Activated naive CD4-positive, alpha-beta T cell treated with anti-CD3 and anti-CD28 coated beads, Interleukin-2, amount 10 ng/mL, durations not matched to agents 7 days and 5 days (primary cell): ENCODE results near the gene TNFRSF8.

ENCODE experiments used
- CTCF ChIA-PET: fragments of 350-600 bp; sonication (Branson Sonifier 250); formaldehyde crosslinking; loops from one replicate; lab custom pipeline; 2021; ENCODE audit warnings: antibody characterized with exemption; lab: Charles Lee
- DNase-seq: peaks from one replicate; pipeline ENCODE4 v3.0.0-alpha.2; 2020
- H3K27ac Mint-ChIP-seq: one replicate; pipeline ENCODE4 v1.8.0; 2021; ENCODE audit warnings: mild to moderate bottlenecking, moderate library complexity, mixed read lengths
- H3K27me3 Mint-ChIP-seq: one replicate; pipeline ENCODE4 v1.8.0; 2021; ENCODE audit warnings: mild to moderate bottlenecking, mixed read lengths
- H3K36me3 Mint-ChIP-seq: one replicate; pipeline ENCODE4 v1.8.0; 2021; ENCODE audit warnings: mixed read lengths
- H3K4me1 Mint-ChIP-seq: one replicate; pipeline ENCODE4 v1.8.0; 2021; ENCODE audit warnings: mixed read lengths
- H3K4me3 Mint-ChIP-seq: one replicate; pipeline ENCODE4 v1.8.0; 2021; ENCODE audit warnings: mild to moderate bottlenecking, moderate library complexity, mixed read lengths
- H3K9me3 Mint-ChIP-seq: one replicate; pipeline ENCODE4 v1.8.0; 2021; ENCODE audit warnings: mixed read lengths

Gene TNFRSF8

DNA sequence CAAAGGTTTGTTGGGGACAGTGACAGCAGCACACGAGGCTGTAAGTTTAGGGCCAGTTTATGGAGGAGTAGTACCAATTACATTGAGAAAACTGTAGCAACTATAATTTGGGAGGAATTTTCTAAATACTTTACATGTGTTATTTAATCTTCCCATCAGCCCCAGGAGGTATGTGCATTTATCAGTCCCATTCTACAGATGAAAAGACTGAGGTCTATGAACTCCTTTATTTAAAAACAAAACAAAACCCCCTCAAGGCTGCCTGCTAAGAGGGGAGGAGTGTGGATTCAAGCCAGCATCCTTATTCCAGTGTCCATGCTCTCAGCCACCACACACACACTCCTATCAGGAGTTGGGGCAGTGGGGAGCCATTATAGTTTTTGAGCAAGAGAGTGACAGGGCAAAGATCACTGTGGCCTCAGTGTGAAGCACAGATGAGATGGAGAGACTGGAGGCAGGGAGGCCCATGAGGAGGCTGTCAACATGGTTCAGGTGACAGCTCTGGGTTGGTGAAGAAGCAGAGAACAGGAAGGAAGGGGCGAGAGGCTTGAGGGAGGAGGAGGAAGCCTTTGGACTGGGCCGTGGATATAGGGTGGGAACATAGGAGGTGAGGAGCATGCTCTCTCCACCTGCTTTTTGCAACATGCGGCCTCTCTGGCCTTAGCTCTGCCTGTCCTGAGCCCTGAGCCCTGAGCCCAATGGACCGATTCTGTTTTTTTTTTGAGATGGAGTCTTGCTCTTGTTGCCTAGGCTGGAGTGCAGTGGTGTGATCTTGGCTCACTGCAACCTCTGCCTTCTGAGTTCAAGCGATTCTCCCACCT, 113.4 kb downstream of the TNFRSF8 start:
- Mint-ChIP-seq H3K4me3 (peak overlapping the region; percentile 54), H3K4me1 (peaks cover 96% of the 10 kb centered on the region), H3K9me3 (no peaks in the 10 kb centered on the region), H3K27ac (peak overlapping the region; percentile 99), H3K36me3 (peaks cover 60% of the 10 kb centered on the region), H3K27me3 (no peaks in the 10 kb centered on the region)
- CTCF ChIA-PET = interaction anchor here (0.9 to 13.6 kb wide), 3 partner anchors 13 to 53 kb away, joined by 3 to 116 read pairs (median 3); no protein-coding TSS in a partner anchor
- no peak for DNase-seq

DNA sequence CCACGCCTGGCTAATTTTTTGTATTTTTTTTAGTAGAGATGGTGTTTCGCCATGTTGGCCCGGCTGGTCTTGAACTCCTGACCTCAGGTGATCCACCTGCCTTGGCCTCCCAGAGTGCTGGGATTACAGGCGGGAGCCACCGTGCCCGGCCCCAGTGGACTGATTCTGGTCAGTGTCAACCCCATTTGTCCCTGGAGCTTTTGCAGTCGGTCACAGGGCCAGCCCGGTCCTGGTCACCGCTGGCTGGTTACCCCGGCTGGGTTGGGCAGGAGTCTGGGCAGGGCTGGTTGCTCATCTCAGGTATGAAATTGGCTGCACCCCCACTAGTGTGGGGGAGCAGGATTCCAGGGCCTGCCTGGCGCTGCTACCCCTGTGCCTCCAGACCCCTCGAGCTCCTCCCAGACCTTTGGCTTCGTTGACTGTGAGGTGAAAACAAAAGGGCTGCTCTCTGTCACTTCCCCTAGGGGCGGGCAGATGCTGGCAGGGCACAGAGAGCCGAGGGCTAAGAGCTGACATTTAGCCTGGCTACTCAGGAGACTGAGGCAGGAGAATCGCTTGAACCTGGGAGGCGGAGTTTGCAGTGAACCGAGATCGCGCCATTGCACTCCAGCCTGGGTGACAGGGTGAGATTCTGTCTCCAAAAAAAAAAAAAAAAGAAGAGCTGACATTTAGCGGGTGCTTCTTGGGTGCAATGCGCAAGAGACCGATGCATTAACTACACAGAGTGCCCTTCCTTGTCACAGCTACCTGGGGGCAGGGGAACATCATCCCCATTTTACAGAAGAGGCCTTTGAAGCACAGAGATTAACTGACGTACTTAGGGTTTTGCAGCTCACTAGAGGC, 114.3 kb downstream of the TNFRSF8 start:
- peak overlapping the region; percentile 64 for H3K4me3 Mint-ChIP-seq
- peaks cover 96% of the 10 kb centered on the region for H3K4me1 Mint-ChIP-seq
- peaks cover 60% of the 10 kb centered on the region for H3K36me3 Mint-ChIP-seq
- CTCF ChIA-PET = interaction anchor here (0.9 to 13.6 kb wide), 10 partner anchors 9 to 98 kb away, joined by 3 to 116 read pairs (median 4); no protein-coding TSS in a partner anchor
- peak overlapping the region; percentile 99 for H3K27ac Mint-ChIP-seq
- peak; percentile 51 for DNase-seq
- no peaks in the 10 kb centered on the region for H3K9me3 Mint-ChIP-seq
- no peaks in the 10 kb centered on the region for H3K27me3 Mint-ChIP-seq

DNA sequence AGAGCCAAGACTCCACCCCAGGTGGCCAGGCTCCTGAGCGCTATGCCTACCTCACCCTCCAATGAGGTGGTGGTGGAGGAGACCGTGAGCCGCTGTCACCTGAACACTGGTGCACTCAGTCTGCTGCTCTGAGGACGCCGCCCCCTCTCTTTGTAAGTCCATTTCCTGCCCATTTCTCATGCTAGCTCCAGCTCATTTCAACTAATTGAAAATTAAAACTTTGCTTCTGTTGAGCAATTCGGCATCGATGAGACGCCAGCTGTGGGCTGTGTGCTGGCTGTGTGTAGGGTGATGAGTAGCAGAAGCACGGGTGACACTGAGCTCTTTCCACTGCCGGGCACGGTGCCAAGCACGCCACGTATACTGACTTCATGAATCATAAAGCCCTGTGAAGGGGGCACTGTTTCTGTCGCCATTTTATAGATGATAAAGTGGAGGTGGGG, 114.9 kb downstream of the TNFRSF8 start:
- Mint-ChIP-seq H3K4me1 (peaks cover 95% of the 10 kb centered on the region), H3K9me3 (no peaks in the 10 kb centered on the region), H3K27me3 (no peaks in the 10 kb centered on the region), H3K36me3 (peaks cover 61% of the 10 kb centered on the region), H3K4me3 (peak overlapping the region; percentile 64), H3K27ac (peak overlapping the region; percentile 99)
- peak; percentile 86 for DNase-seq
- CTCF ChIA-PET = interaction anchor here (1.0 to 13.6 kb wide), 10 partner anchors 8 to 99 kb away, joined by 3 to 116 read pairs (median 4); no protein-coding TSS in a partner anchor

DNA sequence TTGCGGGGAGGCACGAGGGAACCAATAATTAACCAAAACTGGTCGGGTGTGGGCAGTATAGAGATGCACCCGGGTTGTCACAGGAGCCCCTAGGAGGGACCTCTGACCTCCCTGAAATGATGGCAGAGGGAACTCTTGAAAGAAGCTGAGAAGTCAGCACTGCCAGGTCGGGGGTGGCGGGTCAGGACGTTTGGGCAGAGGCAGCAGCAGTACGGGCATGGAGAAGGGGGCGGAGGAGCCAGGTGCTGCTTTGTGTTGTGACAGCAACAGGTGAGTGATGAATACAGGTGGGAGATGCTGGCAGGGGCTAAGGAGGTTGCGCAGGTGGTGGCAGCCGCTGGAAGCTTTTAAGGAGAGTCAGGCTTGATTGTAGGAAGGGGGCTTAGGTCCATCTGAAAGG, 115.4 kb downstream of the TNFRSF8 start:
- CTCF ChIA-PET = interaction anchor here (0.7 to 13.6 kb wide), 9 partner anchors 10 to 55 kb away, joined by 3 to 116 read pairs (median 4); no protein-coding TSS in a partner anchor
- DNase-seq = no peak
- Mint-ChIP-seq H3K36me3 (peaks cover 61% of the 10 kb centered on the region), H3K9me3 (no peaks in the 10 kb centered on the region), H3K4me1 (peaks cover 90% of the 10 kb centered on the region), H3K27ac (peak overlapping the region; percentile 99), H3K4me3 (peak overlapping the region; percentile 64), H3K27me3 (no peaks in the 10 kb centered on the region)

DNA sequence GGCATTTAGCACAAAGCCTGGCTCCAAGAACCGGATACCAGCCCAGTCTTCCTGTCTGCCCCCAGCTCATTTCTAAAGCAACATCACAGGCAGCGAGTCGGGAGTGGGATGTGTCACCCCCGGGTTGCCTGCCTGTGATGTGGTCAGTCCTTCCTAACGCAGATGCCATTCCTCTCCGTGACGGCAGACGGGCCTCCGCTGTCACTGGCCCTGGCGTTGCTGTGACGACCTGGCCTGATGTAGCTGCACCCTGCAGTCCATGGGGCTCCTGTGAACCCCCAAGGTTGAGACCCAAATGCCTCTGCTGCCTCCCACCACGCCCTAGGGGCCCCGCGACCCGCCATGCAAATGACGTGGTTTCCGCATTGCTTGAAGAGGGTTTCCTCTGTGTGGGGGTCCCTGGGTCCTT, 116.0 kb downstream of the TNFRSF8 start:
- Mint-ChIP-seq H3K27me3 (no peaks in the 10 kb centered on the region), H3K36me3 (peaks cover 59% of the 10 kb centered on the region), H3K27ac (peak overlapping the region; percentile 99), H3K9me3 (no peaks in the 10 kb centered on the region), H3K4me1 (peaks cover 90% of the 10 kb centered on the region), H3K4me3 (peak overlapping the region; percentile 64)
- DNase-seq = peak; percentile 88
- CTCF ChIA-PET = interaction anchor here (0.7 to 13.6 kb wide), 9 partner anchors 10 to 56 kb away, joined by 3 to 116 read pairs (median 4); no protein-coding TSS in a partner anchor

DNA sequence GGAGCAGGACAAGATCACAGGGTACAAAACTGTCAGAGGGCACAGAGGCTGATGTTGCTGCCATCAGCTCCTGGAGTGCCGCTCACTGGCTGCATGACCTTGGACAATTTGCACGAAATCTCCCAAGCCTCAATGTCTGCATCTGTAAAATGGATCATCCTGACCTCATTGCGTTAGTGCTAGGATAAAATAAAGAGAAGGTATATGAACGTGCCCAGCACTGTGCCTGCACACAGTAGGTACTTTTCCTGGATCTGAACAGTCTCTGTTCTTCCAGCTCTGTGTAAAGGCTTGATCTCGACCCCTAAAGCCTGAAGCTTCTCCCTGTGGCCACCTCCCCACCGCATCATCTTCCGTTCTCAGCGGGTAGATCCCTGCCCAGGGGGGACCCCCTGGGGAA, 116.6 kb downstream of the TNFRSF8 start:
- peaks cover 86% of the 10 kb centered on the region for H3K4me1 Mint-ChIP-seq
- H3K36me3 Mint-ChIP-seq = peaks cover 57% of the 10 kb centered on the region
- CTCF ChIA-PET = interaction anchor here (1.3 to 13.6 kb wide), 4 partner anchors 11 to 56 kb away, joined by 4 to 116 read pairs (median 6); no protein-coding TSS in a partner anchor
- peak overlapping the region; percentile 99 for H3K27ac Mint-ChIP-seq
- H3K4me3 Mint-ChIP-seq = no peak overlapping the region
- H3K9me3 Mint-ChIP-seq = no peaks in the 10 kb centered on the region
- DNase-seq = no peak
- H3K27me3 Mint-ChIP-seq = no peaks in the 10 kb centered on the region

DNA sequence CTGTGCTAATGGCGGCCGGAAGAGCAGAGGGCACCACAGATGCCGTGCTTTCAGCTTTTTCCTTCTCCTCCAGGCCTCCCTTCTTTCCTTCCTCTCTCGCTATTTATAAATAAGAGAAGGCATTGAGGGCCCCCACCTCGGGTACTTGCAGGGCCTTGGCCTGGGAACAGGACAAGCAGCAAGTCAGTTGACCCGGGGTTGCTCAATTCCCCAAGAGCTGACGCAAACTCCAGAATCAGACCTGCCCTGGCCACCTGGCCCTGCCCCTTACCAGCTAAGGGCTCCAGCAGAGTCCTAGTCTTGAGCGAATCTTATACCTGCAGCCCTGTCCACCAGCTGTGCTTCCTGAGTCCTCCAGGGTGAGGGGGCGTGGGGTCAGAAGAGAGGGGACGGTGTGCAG, 117.2 kb downstream of the TNFRSF8 start:
- no peak for DNase-seq
- Mint-ChIP-seq H3K27me3 (no peaks in the 10 kb centered on the region), H3K27ac (no peak overlapping the region), H3K9me3 (no peaks in the 10 kb centered on the region), H3K4me1 (peaks cover 84% of the 10 kb centered on the region), H3K4me3 (no peak overlapping the region), H3K36me3 (peaks cover 53% of the 10 kb centered on the region)
- CTCF ChIA-PET = interaction anchor here (13.6 kb wide), 1 partner anchor 57 kb away, joined by 116 read pairs; no protein-coding TSS in a partner anchor

DNA sequence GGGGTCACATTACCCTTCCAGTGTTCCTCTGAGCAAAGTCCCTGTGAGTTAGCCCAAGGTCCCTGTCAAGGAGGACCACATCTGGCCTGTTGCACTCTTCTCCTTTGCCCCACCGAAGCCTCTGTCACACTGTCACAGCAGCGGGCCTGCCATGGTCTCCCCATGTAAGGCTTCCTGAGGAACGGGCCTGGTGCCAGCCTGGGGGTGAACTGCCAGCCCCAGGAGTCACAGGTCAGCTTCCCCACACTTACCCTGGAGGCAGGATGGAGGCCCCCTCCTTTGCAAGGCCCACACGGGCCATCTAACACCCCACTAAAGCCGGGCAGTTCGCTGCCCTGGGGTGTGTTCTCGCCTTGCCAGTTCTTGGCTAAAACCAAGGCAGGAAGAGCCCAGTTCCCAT, 117.8 kb downstream of the TNFRSF8 start:
- Mint-ChIP-seq H3K27ac (no peak overlapping the region), H3K9me3 (no peaks in the 10 kb centered on the region), H3K4me3 (no peak overlapping the region), H3K4me1 (peaks cover 79% of the 10 kb centered on the region), H3K27me3 (no peaks in the 10 kb centered on the region), H3K36me3 (peaks cover 50% of the 10 kb centered on the region)
- no peak for DNase-seq
- CTCF ChIA-PET = interaction anchor here (13.6 kb wide), 1 partner anchor 57 kb away, joined by 116 read pairs; no protein-coding TSS in a partner anchor

DNA sequence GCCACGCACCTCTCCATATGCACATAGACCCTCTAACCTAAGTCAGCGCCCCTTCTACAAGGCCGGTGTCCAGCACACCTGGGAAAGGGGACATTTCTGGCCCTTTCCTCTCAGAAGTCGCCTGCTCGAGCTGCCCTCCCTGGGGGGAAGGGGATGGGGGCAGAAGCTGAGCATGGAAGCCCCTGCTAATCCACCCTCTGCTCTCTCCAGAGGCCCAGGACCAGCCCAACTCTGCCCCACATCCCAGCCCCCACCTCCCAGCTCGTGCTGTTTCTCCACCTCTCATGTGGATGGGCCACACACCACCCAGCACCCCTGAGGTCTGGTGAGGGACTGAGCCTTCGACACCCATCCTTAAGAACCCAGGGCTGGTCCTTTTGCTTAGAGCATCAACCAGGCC, 118.5 kb downstream of the TNFRSF8 start:
- DNase-seq = no peak
- H3K27ac Mint-ChIP-seq = no peak overlapping the region
- H3K27me3 Mint-ChIP-seq = no peaks in the 10 kb centered on the region
- H3K4me1 Mint-ChIP-seq = peaks cover 76% of the 10 kb centered on the region
- peaks cover 44% of the 10 kb centered on the region for H3K36me3 Mint-ChIP-seq
- no peak overlapping the region for H3K4me3 Mint-ChIP-seq
- CTCF ChIA-PET = interaction anchor here (13.6 kb wide), 1 partner anchor 58 kb away, joined by 116 read pairs; no protein-coding TSS in a partner anchor
- H3K9me3 Mint-ChIP-seq = no peaks in the 10 kb centered on the region

DNA sequence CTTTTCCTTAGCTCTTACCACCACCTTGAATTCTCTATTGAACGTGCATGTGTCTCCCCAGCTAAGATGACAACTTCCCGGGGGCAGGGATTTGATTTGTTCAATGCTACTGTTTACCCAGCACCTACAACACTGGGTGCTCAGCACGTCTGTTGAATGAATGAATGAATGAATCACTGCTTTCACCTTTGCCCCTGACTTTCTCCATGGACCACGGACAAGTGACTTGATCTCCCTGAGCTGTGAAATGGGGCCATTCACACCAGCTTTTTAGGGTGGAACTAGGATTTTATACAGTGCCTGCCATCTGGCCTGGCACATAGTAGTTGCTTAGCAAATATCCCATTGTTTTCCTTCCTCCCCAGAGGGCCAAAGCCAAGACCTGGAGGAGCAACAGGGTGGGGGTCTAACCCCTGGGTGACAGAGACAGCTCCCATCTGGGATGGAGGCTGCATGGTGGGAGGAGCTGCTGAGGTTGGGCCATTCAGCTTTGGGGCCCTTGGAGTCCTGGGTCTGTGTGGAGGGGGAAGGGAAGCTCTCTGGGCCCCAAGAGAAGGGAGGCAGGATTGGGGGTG, 119.4 kb downstream of the TNFRSF8 start:
- H3K27ac Mint-ChIP-seq = peak overlapping the region; percentile 33
- CTCF ChIA-PET = interaction anchor here (1.4 to 13.6 kb wide), 3 partner anchors 25 to 64 kb away, joined by 3 to 116 read pairs (median 4); no protein-coding TSS in a partner anchor
- H3K4me3 Mint-ChIP-seq = no peak overlapping the region
- no peaks in the 10 kb centered on the region for H3K9me3 Mint-ChIP-seq
- H3K27me3 Mint-ChIP-seq = no peaks in the 10 kb centered on the region
- H3K36me3 Mint-ChIP-seq = peaks cover 46% of the 10 kb centered on the region
- H3K4me1 Mint-ChIP-seq = peaks cover 70% of the 10 kb centered on the region
- DNase-seq = no peak

DNA sequence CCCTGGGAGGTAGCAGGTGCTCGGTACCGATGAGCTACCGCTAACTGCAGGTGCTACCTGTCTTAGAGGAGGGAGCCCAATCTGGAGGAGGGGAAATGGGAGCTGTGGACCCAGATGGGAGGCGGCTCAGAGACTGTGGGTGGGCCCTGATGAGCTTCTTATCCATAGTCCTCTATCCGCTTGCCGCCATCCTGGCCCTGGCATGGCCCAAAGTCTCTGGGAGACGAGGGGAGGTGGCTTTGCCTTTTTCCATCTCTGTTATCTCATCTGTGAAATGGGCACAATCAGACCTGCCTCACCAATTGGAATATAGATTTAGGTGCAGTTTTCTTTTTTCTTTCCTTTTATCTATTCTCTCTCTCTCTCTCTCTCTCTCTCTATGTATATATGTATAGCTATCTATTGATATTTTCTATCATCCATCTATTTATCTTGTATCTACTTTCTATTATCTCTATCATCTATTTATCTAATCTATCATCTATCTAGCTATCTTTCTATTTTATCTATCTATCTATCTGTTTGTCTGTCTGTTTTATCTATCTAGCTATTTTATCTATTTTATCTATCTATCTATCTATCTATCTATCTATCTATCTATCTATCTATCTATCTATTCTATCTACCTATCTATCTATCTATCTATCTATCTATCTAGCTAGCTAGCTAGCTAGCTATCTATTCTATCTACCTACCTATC, 120.1 kb downstream of the TNFRSF8 start:
- Mint-ChIP-seq H3K9me3 (no peaks in the 10 kb centered on the region), H3K36me3 (peaks cover 49% of the 10 kb centered on the region), H3K27ac (no peak overlapping the region), H3K4me1 (peaks cover 69% of the 10 kb centered on the region), H3K4me3 (no peak overlapping the region), H3K27me3 (no peaks in the 10 kb centered on the region)
- CTCF ChIA-PET = interaction anchor here (0.7 to 13.6 kb wide), 4 partner anchors 24 to 106 kb away, joined by 3 to 116 read pairs (median 4); no protein-coding TSS in a partner anchor
- no peak for DNase-seq

DNA sequence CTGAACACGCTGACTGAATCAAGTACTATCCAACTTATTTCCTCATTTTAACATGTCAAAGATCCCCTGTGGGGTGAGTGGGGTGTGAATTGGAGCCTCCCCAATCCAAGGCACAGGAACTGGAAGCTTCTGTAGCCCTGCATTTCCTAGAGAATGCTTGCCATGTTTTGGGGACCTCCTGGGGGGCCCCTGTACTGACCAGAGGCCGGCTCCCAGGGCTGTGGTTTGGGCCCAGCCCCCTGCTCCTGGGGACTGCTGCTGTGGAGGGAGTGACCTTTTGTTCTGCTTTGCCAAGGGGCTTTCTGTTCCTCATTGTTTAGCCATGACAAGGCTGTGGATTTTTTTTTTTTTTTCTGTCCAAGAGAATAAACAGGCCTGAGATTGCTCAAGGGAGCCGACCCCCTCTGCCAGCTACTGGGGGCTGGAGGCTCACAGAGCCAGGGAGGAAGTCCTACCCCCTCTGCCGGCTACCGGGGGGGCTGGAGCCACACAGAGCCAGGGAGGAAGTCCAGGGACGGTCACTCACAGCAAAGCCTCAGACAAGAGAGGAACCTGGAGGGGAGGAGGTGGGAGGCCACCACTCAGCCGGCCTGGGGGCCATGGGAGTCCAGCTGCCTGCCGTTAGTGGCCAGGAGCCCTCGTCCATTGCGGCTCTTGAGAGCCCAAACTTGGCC, 121.0 kb downstream of the TNFRSF8 start:
- H3K4me1 Mint-ChIP-seq = peaks cover 65% of the 10 kb centered on the region
- no peaks in the 10 kb centered on the region for H3K27me3 Mint-ChIP-seq
- H3K27ac Mint-ChIP-seq = no peak overlapping the region
- no peak overlapping the region for H3K4me3 Mint-ChIP-seq
- H3K36me3 Mint-ChIP-seq = peaks cover 44% of the 10 kb centered on the region
- CTCF ChIA-PET = interaction anchor here (13.6 kb wide), 1 partner anchor 61 kb away, joined by 116 read pairs; no protein-coding TSS in a partner anchor
- H3K9me3 Mint-ChIP-seq = no peaks in the 10 kb centered on the region
- no peak for DNase-seq
